AG20443 (cell line): Measurements from ENCODE around the gene SYPL2.

ENCODE experiments used
- DNase-seq: peaks from one replicate; pipeline ENCODE4 v3.0.0; 2012; ENCODE audit warnings: low spot score, mixed read lengths

Gene SYPL2

DNA sequence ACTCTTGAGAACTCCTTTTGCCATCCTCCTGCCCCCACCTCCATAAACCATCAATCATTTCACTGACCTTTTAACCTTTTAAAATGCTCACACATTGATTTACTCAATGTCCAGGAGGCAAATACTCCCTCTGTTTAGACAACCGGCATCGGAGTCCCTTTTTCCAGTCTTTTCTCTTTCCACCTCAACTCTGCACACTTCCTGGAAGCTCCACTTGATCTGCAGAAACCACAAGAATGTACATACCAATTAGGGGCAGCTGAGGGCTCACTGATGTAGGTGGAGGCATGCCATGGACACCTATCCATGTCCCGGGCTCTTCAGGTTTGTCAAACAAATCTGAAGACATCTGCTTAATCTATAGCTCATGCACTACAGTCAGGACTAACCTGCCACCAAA, 48.5 kb downstream of the SYPL2 start:
- DNase-seq = no peak

DNA sequence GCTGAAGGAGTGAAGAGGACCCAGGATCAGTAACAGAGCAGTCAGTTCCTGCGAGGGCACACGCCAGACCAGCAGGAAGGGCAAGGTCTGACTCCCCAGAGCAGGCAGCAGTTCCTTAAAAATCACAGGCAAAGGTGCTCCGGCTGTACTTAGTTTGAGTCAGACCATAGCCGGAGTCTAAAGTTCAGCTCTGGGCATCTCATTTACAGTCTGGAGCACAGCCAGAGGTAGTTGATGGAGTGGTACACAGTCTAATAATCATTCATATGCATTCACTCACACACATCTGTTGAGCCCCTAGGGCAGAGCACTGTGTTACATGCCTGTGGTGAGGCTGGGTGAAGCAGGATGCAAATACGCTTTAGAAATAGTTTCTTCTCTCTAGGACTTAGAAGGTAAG, 50.5 kb downstream of the SYPL2 start:
- DNase-seq = no peak

DNA sequence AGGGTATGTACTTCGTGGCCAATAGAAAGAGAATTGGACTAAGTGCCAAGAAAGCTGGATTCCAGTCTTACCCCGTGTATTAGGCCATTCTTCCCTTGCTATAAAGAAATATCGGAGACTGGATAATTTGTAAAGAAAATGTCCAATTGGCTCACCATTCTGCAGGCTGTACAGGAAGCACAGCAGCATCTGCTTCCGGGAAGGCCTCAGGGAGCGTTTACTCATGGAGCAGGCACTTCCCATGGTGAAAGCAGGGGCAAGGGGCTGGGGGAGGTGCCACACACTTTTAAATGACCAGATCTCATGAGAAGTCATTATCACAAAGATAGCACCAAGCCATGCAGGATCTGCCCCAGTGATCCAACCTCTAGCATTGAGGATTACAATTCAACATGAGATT, 51.0 kb downstream of the SYPL2 start:
- DNase-seq = no peak

DNA sequence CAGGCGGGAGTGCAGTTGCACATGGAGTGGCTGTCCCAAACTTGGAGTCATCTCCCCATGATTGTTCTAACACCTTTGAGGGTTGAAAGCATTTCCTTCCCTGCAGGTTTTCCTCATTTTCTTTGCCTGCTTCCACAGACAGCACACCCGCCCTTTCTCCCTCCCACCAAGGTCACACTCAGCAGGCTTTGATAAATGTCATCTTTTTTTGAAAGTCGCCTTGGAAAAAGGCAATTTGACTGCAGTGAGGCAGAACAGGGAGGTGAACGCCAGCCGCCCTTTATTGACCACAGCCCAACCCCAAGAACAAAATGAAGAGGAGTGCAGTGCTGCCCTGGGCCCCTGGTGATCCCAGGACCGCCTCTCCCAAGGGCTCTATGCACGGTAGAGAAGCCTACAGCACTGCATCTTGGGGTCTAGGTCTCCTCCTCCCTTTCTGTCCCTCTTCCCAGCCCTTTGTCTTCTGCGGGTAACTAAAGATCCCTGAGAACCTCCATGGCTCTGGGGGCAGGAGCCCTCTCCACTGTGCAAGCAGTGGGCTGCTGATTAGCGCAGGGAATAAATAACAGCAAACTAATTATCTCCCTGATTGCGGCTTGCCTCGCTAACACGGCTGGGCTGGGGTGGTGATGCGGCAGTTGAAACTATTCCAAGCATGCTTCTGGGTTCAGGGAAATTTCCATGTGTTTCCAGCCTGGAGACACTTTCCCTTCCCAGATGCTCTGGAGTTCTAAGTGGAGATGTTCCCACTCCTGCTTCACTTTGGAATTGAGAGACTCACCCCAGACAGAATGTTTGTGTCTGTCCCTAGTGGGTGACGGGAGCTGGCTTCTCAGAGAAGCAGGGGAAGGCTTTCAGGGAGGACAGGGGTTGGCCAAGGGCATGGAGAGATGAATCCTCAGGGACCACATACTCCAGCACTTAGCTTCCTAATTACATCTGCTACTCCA, 54.9 kb downstream of the SYPL2 start:
- DNase-seq = peak; percentile 57

DNA sequence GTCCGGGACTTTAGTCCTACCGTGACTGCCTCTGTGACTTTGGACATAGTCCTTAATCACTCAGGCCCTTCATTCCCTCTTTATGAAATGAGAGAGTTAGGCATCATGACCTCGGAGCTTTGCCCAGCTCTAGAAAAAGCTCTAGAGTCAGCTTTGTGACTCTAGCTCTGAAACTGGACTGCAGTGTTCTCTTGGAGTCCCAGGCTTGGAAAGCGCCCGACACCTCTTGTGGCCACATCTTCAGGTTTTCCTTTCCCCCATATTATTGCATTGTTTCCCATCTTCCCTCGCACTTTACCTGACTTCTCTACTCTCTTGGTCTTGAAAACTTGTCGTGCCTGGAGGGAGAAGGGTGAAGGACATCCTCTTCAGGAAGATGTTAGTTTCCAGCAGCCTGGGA, 55.7 kb downstream of the SYPL2 start:
- no peak for DNase-seq

DNA sequence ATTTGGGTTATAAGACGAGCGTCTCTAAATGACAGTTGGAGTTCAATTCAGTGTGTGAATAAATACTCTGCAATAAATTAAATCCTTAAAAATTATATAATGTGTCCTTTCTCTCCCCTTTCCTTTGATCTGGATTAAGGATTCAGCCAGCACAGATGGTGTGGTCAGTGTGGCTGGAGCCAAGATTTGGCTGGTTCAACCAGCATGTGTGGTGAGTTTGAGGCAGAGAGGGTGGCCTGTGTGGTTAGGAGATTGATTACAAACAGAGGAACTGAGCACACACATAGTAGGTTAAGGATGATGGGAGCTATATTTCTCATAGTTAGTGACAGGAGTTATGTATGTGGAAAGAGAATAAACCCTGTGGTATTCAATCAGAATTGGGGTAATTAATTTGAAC, 57.4 kb downstream of the SYPL2 start:
- no peak for DNase-seq

DNA sequence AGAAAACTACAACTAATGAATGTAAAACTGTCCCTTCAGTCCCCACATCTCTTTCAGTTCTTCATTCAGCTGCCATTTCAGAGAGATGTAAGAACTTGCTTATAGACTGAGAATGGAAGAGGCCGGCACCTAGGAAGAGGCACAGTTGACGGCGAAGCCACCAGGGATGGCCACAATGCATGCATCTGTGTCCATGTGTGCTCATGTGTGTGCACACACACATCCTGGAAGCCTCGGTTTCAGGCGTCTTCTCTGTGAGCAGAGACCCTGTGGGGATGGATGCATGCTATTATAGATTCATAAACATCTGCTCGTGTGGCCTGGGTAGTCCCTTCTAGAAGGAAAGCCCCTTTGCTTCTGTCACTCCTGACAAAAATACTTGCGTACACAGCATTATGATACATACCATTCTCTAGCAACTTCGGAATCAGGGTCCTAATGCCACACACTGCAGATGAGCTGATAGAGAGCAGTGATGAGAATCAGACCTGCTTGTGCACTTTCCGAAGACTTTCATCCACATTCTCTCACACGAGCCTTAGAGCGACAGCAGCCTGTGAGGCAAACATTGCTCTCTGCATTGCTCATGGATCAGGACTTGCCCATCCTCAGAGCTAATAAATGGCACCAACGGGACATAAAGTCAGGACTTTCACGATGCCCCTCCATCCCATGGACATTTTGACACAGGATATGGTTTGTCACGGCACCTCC, 60.9 kb downstream of the SYPL2 start:
- no peak for DNase-seq

DNA sequence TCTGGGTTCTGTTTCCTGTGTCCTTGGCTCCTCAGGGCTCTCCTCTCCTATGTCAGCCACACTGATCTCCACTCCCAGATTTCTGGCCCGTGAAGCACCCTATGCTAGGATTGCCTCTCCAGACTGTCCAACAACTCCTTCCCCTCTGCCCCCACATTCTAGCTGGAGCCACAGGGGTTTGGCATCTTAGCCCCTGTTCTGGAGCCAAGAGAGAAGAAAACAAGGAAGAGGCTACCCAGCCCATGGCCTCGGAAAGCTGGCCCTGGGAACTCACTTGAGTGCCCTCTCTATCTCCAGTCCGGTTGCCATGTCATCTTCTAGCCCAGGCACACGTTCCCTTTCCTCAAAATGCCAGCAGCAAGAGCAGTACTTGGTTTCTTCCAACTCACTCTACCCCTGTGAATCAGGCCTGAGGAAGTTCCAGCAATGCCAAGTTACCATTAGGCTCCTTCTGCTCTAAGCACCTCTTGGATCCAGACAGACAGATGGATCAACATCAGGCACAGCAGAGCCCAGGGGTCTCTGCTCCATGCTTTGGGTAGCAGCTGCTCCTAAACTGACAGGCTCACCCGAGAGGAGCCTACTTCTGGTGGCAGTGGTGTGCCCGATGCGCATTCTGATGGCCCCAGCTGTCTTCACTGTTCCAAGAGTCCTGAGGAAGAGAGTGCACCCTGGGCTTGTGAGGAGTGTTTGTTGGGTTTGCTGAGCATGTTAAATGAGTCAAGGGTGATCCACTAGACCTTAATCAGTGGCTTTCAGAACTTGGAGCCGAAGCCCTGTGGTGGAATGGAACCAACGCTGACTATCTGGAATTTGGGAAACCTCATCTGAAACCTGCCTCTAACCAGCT, 61.7 kb downstream of the SYPL2 start:
- DNase-seq = no peak

DNA sequence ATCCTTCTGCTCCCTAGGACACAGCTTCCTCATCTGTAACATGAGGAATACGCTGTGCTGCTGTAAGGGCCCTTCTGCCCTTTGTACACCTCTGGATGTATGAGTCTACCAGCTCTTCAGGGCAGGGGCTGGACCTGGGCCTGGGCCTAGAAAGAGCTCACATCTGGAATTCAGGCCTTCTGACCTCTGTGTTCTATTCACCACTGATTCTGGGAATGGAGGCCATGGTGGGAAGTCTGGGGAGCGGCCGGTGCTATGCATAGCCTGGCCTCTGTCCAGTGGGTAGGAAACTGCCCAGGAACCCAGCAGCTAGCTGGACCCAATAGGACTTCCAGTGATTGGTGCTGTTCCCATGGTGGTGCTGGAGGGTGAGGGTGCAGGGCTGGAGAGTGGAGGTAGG, 62.4 kb downstream of the SYPL2 start:
- no peak for DNase-seq

DNA sequence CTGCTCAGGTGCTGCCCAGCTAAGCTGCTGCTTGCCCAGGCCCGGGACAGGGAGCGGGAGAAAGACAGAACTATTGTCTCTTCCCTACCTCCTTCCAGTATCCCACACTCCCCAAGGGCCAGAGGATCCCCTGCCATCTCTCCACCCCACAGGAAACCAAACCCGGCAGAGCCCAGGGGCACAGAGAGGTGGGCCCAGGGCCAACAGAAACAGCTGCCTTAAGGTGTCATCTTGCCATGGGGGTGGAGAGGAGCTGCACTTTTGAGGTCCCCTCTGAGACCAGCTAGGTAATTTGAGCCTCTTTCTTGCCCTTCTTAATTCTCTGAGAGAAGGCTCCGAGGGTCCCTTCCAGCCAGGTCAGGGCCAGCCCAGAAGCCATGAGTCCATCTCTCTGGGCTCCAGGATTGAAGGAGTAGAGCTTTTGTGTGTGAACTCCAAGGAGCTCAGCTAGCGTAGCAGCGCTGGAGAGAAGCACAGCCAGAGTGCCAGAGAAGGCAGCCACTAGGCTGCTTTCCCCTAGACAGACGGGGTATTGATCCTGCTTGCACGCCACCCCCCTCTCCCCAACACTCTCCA, 63.6 kb downstream of the SYPL2 start:
- DNase-seq = no peak

DNA sequence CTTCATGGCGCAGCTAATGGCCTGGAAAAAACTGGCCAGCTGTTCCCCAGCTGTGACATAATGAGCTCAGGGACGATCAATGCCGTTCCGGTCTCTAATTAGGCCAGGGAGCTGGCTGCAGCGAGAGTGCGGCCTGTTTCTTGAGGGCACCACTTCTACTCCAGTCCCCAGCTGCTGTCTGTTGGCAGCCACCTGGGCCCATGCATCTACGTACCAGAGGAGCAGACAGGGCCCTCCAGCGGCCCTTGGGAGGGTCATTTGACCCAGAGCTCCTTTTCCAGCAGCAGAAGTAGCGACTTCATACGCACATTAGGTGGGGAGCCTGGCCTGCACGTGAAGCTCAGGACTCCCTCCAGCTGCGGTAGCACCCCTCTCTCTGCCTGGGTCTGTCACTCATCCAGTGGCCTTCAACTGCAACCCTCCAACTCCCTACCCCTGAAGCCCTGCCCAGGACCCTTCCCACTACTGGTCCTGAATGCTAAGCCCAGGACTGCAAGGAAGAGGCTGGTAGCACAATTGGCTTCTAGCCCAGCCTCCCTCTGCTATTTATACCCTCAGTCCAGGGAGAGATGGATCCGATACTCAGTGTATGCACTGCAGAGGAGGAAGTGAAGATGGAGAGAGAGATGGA, 64.2 kb downstream of the SYPL2 start:
- no peak for DNase-seq

DNA sequence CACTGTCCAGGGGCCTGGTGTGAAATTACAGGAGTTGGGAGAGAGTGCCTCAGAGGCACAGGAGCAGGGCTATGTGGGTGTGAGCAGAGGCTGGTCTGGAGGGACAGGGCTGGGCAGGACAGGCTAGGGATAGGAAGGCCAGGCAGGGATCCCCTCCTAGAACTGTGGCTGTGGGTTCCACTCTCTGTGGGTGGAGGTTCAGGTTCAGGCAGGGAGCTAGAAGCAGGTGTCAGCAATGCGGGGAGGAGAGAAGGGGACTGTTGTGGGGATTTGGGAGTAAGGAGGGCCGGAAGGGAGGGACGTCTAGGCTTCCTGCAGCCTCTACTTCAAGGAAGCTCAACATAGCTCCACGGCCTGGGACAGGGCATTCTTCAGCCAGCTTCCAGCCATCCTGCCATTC, 65.0 kb downstream of the SYPL2 start:
- no peak for DNase-seq
